Activated CD4-positive, alpha-beta T cell treated with anti-CD3 and anti-CD28 coated beads, Interleukin-2, Interleukin-4, amounts not matched to agents 100 ng/mL and 50 ng/mL, durations not matched to agents 16 hours and 8 hours (primary cell): ENCODE data around the gene SCRG1.
A peak's percentile ranks its signal among the peaks of the same experiment; 100 is the strongest.

Experiments
- DNase-seq: peaks from one replicate; pipeline ENCODE4 v3.0.0-alpha.2; 2020; ENCODE audit warnings: low spot score

SCRG1 gene

GRCh38 chr4:173398779-173399415 is at the start of gene SCRG1:
TSS of gene SCRG1 (minus strand) at chr4:173399116. CDS start at chr4:173391414, 7,702 bp downstream.
- DNase-seq, result no peak

GRCh38 chr4:173448103-173448502 is 49.2 kb upstream of the SCRG1 start:
- DNase-seq, result no peak

- DNase-seq, result no peak
Observed at GRCh38 chr4:173446416-173446815, 47.5 kb upstream of the SCRG1 start.

- no peak for DNase-seq
Observed at GRCh38 chr4:173443121-173443520, 44.2 kb upstream of the SCRG1 start.

- DNase-seq, result no peak
Observed at GRCh38 chr4:173442223-173442932, 43.5 kb upstream of the SCRG1 start.

GRCh38 chr4:173440888-173441287 is 42.0 kb upstream of the SCRG1 start:
- DNase-seq, result no peak

GRCh38 chr4:173436771-173437265 is 37.9 kb upstream of the SCRG1 start:
- no peak for DNase-seq

- no peak for DNase-seq
Observed at GRCh38 chr4:173436149-173436579, 37.2 kb upstream of the SCRG1 start.

- DNase-seq, result no peak
Observed at GRCh38 chr4:173434231-173434630, 35.3 kb upstream of the SCRG1 start.

- DNase-seq, result no peak
Observed at GRCh38 chr4:173433447-173433846, 34.5 kb upstream of the SCRG1 start.

GRCh38 chr4:173432430-173432829 is 33.5 kb upstream of the SCRG1 start:
- no peak for DNase-seq

- peak; percentile 4 for DNase-seq
Observed at GRCh38 chr4:173426064-173426463, 27.1 kb upstream of the SCRG1 start.

- no peak for DNase-seq
Observed at GRCh38 chr4:173424899-173425805, 26.2 kb upstream of the SCRG1 start.

GRCh38 chr4:173420801-173421200 is 21.9 kb upstream of the SCRG1 start:
- DNase-seq, result no peak

GRCh38 chr4:173420324-173420752 is 21.4 kb upstream of the SCRG1 start:
- DNase-seq, result peak; percentile 10

GRCh38 chr4:173418639-173419038 is 19.7 kb upstream of the SCRG1 start:
- no peak for DNase-seq

GRCh38 chr4:173417833-173418232 is 18.9 kb upstream of the SCRG1 start:
- no peak for DNase-seq

GRCh38 chr4:173415885-173416653 is 17.2 kb upstream of the SCRG1 start:
- DNase-seq, result no peak

GRCh38 chr4:173415092-173415491 is 16.2 kb upstream of the SCRG1 start:
- DNase-seq, result no peak

- no peak for DNase-seq
Observed at GRCh38 chr4:173414456-173414855, 15.5 kb upstream of the SCRG1 start.

- no peak for DNase-seq
Observed at GRCh38 chr4:173413036-173413435, 14.1 kb upstream of the SCRG1 start.
